ENCODE results near the gene FRK.

GRCh38 chr6:115934829-115935228, 125.9 kb downstream of the FRK start:
- TF ChIP-seq CTCF (IDR thresholded peaks at IDR 0.05) = no peak
- no peak for TF ChIP-seq POLR2AphosphoS5 (IDR thresholded peaks at IDR 0.05)

All from sigmoid colon (tissue), 4 donors.